B cell (primary cell): ENCODE results near the gene VAMP8.

Experiments
- EZH2 ChIP-seq: IDR thresholded peaks from 2 replicates; pipeline ENCODE4 v1.6.1; 2012; ENCODE audit warnings: borderline replicate concordance, low read depth, mild to moderate bottlenecking, moderate library complexity, low read length; ENCODE audit not compliant: insufficient read depth, poor library complexity, severe bottlenecking
- TF ChIP-seq, protein P1 (sequence below): fragments of 200-600 bp; IDR thresholded peaks from one replicate; pipeline ENCODE4 v1.8.0; 2022; ENCODE audit warnings: antibody characterized with exemption, mild to moderate bottlenecking

DNA sequence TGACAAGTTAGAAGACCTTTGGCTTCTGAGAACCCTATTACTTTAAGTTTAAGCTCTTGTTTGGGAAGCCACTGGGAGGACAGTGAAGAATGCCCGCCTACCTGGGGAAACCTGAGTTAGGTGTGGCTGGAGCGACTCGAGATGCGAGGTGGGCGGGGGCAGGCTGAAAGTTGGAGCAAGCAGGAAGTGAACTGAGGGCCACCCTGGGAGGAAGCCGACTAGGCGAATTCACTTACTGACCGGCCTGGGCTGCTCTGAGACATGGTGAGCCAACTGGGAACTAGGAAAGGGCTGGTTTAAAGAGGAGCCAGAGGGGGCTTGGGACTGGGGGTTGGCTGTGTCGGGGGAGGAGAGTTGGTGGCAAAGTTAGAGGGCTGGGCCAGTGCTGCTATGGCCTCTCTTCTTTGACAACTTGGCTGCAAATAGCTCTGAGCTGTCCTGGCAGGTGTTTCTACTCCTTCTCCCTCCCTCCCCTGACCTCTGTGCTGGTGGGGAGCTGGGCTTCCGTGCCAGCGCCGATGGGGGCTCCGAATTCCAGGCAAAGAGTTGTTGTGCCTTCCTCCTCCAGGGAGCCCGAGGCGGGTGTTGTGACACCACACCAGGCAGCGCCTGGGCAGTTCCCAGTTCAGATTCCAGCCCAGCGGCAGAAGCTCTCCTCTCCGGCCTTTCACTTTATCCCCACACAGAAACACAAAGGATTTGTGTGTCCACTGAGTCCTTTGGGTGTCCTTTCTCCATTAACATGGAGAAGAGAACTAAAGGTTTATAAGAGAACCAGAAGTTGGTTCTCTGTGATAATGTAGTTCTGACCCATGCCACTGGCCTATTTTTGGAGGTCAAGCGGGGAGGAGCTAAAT is at the start of gene VAMP8:
- TF ChIP-seq, protein P1, sequence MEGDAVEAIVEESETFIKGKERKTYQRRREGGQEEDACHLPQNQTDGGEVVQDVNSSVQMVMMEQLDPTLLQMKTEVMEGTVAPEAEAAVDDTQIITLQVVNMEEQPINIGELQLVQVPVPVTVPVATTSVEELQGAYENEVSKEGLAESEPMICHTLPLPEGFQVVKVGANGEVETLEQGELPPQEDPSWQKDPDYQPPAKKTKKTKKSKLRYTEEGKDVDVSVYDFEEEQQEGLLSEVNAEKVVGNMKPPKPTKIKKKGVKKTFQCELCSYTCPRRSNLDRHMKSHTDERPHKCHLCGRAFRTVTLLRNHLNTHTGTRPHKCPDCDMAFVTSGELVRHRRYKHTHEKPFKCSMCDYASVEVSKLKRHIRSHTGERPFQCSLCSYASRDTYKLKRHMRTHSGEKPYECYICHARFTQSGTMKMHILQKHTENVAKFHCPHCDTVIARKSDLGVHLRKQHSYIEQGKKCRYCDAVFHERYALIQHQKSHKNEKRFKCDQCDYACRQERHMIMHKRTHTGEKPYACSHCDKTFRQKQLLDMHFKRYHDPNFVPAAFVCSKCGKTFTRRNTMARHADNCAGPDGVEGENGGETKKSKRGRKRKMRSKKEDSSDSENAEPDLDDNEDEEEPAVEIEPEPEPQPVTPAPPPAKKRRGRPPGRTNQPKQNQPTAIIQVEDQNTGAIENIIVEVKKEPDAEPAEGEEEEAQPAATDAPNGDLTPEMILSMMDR, result no peak
- TF ChIP-seq EZH2, result no peak
